Thyroid gland (tissue), 4 donors: ENCODE data around the gene PALS1. TPM values are rescaled to one million over a fixed set of nuclear protein-coding genes. Genes with fewer than 3 reads are reported as not detected.

Experiments used
- DNase-seq, 2 donors: peaks; one replicate each; pipeline ENCODE4 v3.0.0-alpha.2; 2019
- H3K27ac ChIP-seq, 3 donors: fragments of 200-600 bp; sonication (generic); 1 replicate in 2 of 3; 2 replicates in 1 of 3; pipeline ENCODE4 v1.5.1; 2016 to 2019; ENCODE audit warnings: mild to moderate bottlenecking in 1 of 3, moderate library complexity in 1 of 3
- H3K27me3 ChIP-seq: fragments of 200-600 bp; sonication (generic); one replicate; pipeline ENCODE4 v1.5.1; 2019
- H3K36me3 ChIP-seq, 2 donors: fragments of 200-600 bp; sonication (generic); one replicate each; pipeline ENCODE4 v1.5.1; 2016 to 2019
- H3K4me1 ChIP-seq, 2 donors: fragments of 200-600 bp; sonication (generic); one replicate each; pipeline ENCODE4 v1.5.1; 2017 to 2019
- H3K4me3 ChIP-seq, 3 donors: fragments of 200-600 bp; sonication (generic); replicated peaks in 1 of 3; 1 replicate in 2 of 3; 2 replicates in 1 of 3; pipeline ENCODE4 v1.5.1; 2016; ENCODE audit warnings: mild to moderate bottlenecking in 1 of 3
- H3K9me3 ChIP-seq: fragments of 200-600 bp; sonication (generic); one replicate; pipeline ENCODE4 v1.5.1; 2017
- CTCF ChIP-seq, 6 experiments: fragments of 200-600 bp in 3 of 6; fragments of 450-650 bp in 3 of 6; sonication (generic) in 3 of 6; IDR thresholded peaks; one replicate each; pipeline ENCODE4 v1.5.1; 2016 to 2019; ENCODE audit warnings: antibody characterized with exemption in 6 of 6, mild to moderate bottlenecking in 2 of 6, inconsistent platforms in 1 of 6, moderate library complexity in 1 of 6
- POLR2A ChIP-seq, 2 donors: fragments of 450-650 bp; IDR thresholded peaks; one replicate each; pipeline ENCODE4 v1.6.1; 2017; ENCODE audit warnings: antibody characterized with exemption in 2 of 2, mild to moderate bottlenecking in 2 of 2, moderate library complexity in 1 of 2
- WGBS, 2 donors: methylation state at CpG; one replicate each; pipeline ENCODE4 v1.1.5; 2017; 5-methylcytosine and 5-hydroxymethylcytosine counted together
- intact Hi-C: fragments of 100-400 bp; cut with DNase I; formaldehyde crosslinking; loops from one replicate; pipeline ENCODE4 v1.15.1; 2023
- total RNA-seq, 4 donors: library from RNA; depleted of rRNA; stranded (reverse); fragments of >200 nt; gene quantifications; one replicate each; pipeline ENCODE4 v1.2.3, GENCODE V29; 2016

Gene PALS1
- total RNA-seq, 4 donors from 2014 or later, result 62.6 to 88.4 (median 77.5) TPM

GRCh38 chr14:67285876-67286452 lies 44.7 kb downstream of the PALS1 start:
- peak; percentile 21 to 63 (median 40) for TF ChIP-seq CTCF (IDR thresholded peaks at IDR 0.05)
- TF ChIP-seq POLR2A (IDR thresholded peaks at IDR 0.05), result no peak
- H3K4me1 ChIP-seq, result peaks cover 6 to 11% of the 10 kb centered on the region in 2 donors
- DNase-seq, result no peak
- H3K27ac ChIP-seq, result no peak overlapping the region
- H3K4me3 ChIP-seq, result no peak overlapping the region
- intact Hi-C loops, result loop anchor here (5.0 kb wide), 1 partner anchor 119 kb away; no protein-coding TSS in a partner anchor
- H3K27me3 ChIP-seq, result no peaks in the 10 kb centered on the region
- 40% methylated on average over 2 of the region's 2 CpGs for WGBS, 2 donors
- H3K9me3 ChIP-seq, result no peaks in the 10 kb centered on the region
- no peaks in the 10 kb centered on the region for H3K36me3 ChIP-seq

Other genes starting within 250 kb of the PALS1 start
- not detected for gene GARIN2, start 52.0 kb upstream of the PALS1 start, total RNA-seq
- 100 to 1,000 TPM; 123 to 220 (median 192) TPM for gene ATP6V1D, start 118.4 kb downstream of the PALS1 start, total RNA-seq
- gene EIF2S1, start 118.9 kb downstream of the PALS1 start, total RNA-seq, result 10 to 100 TPM; 53.3 to 98.5 (median 69.6) TPM
- gene PLEK2, start 170.7 kb downstream of the PALS1 start, total RNA-seq, result 10 to 100 TPM; 22.0 to 75.2 (median 58.6) TPM
- 10 to 100 TPM; 27.3 to 63.5 (median 35.0) TPM for gene TMEM229B, start 247.3 kb downstream of the PALS1 start, total RNA-seq